Mesendoderm (in vitro differentiated cells): ENCODE data around the gene KLHL26.

Source experiments
- DNase-seq: peaks from one replicate; pipeline ENCODE4 v3.0.0; 2013
- H2AK5ac ChIP-seq: 2 replicates; pipeline ENCODE4 v1.6.1; 2013; ENCODE audit warnings: low read length, inconsistent platforms
- H2BK120ac ChIP-seq: 2 replicates; pipeline ENCODE4 v1.6.1; 2013; ENCODE audit warnings: low read depth, mild to moderate bottlenecking, low read length, moderate library complexity, mixed read lengths
- H2BK15ac ChIP-seq: replicated peaks from 2 replicates; pipeline ENCODE4 v1.6.1; 2013; ENCODE audit warnings: low read depth, mild to moderate bottlenecking, moderate library complexity
- H2BK5ac ChIP-seq: 2 replicates; pipeline ENCODE4 v1.6.1; 2013; ENCODE audit warnings: low read length, inconsistent platforms
- H3K18ac ChIP-seq: 2 replicates; pipeline ENCODE4 v1.6.1; 2013; ENCODE audit warnings: mild to moderate bottlenecking, low read length, mixed read lengths
- H3K23ac ChIP-seq: one replicate; pipeline ENCODE4 v1.6.1; 2013; ENCODE audit warnings: low read length
- H3K27ac ChIP-seq: 2 replicates; pipeline ENCODE4 v1.5.1; 2013; ENCODE audit warnings: low read depth, mild to moderate bottlenecking, inconsistent platforms, low read length, moderate library complexity
- H3K27me3 ChIP-seq: 2 replicates; pipeline ENCODE4 v1.6.1; 2013; ENCODE audit warnings: low read length, control low read depth, mild to moderate bottlenecking, inconsistent platforms; ENCODE audit not compliant: insufficient read depth, poor library complexity
- H3K36me3 ChIP-seq: 2 replicates; pipeline ENCODE4 v1.6.1; 2013; ENCODE audit warnings: low read length, inconsistent platforms; ENCODE audit not compliant: control insufficient read depth, insufficient read depth
- H3K4ac ChIP-seq: one replicate; pipeline ENCODE4 v1.6.1; 2013; ENCODE audit warnings: low read depth, mild to moderate bottlenecking, low read length, moderate library complexity
- H3K4me1 ChIP-seq: 2 replicates; pipeline ENCODE4 v1.6.1; 2013; ENCODE audit warnings: low read depth, low read length, inconsistent platforms; ENCODE audit not compliant: control insufficient read depth
- H3K4me2 ChIP-seq: 2 replicates; pipeline ENCODE4 v1.6.1; 2013; ENCODE audit warnings: low read length
- H3K4me3 ChIP-seq: 2 replicates; pipeline ENCODE4 v1.5.1; 2013; ENCODE audit warnings: mild to moderate bottlenecking, low read length
- H3K56ac ChIP-seq: one replicate; pipeline ENCODE4 v1.6.1; 2013; ENCODE audit warnings: low read length
- H3K79me1 ChIP-seq: 2 replicates; pipeline ENCODE4 v1.6.1; 2013; ENCODE audit warnings: low read length, inconsistent platforms
- H3K79me2 ChIP-seq: 2 replicates; pipeline ENCODE4 v1.6.1; 2013; ENCODE audit warnings: mild to moderate bottlenecking, low read length; ENCODE audit not compliant: control insufficient read depth, insufficient read depth
- H3K9ac ChIP-seq: 2 replicates; pipeline ENCODE4 v1.6.1; 2013; ENCODE audit warnings: low read length, inconsistent platforms
- H4K5ac ChIP-seq: one replicate; pipeline ENCODE4 v1.6.1; 2013; ENCODE audit warnings: low read length
- H4K8ac ChIP-seq: one replicate; pipeline ENCODE4 v1.6.1; 2013; ENCODE audit warnings: low read depth, mild to moderate bottlenecking, control low read depth, low read length, moderate library complexity
- WGBS: extraction: QIAGEN DNeasy Blood & Tissue Kit; methylation state at CpG from one replicate; pipeline ENCODE4 v1.1.7; 2013; ENCODE audit warnings: low lambda C conversion rate, missing lambda C conversion rate; ENCODE audit not compliant: insufficient coverage; ENCODE audit errors: extremely low coverage; 5-methylcytosine and 5-hydroxymethylcytosine counted together

Gene KLHL26

DNA sequence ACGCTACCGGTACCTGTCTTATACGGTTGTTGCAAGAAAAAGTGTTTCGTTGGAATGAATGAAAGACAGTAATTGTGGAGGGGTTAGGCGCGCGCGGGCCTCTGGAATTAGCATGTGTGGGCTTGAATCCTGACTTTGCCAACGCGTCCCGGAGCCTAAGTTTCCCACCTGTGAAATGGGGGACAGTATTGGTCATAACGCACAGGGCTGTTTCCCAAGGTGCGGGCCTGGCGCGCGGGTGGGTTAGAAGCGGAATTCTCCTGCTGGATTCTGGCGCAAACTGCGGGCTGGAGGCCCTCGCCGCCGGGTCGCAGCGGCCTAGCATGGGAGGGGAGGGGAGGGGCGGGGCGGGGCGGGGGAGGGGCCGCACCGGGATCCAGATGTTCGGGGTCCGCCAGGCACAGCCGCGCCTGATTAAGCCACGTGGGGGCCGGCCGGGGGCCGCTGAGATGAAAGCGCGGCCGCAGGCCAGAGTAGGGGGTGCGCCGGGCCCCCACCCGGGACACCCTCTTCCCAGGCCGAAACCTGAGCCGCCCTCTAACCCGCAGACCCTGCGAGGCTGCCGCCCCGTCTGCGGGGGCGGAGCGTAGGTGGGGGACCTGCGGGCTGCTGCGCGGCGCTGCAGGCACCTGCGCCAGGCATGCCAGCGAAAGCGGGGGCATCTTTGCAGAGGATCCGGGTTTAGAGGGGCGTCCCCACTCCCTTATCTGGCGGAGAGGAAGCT is 25.3 kb upstream of the KLHL26 start:
- DNase-seq, result peak; percentile 42
- H2AK5ac ChIP-seq, result no peak overlapping the region
- H2BK5ac ChIP-seq, result no peak overlapping the region
- H3K27ac ChIP-seq, result no peak overlapping the region
- peak overlapping the region; percentile 14 for H3K4me2 ChIP-seq
- H3K9ac ChIP-seq, result peak overlapping the region; percentile 28
- no peak overlapping the region for H2BK15ac ChIP-seq
- H4K8ac ChIP-seq, result no peak overlapping the region
- no peaks in the 10 kb centered on the region for H3K79me1 ChIP-seq
- H3K4me3 ChIP-seq, result no peak overlapping the region
- peaks cover 50% of the 10 kb centered on the region for H3K27me3 ChIP-seq
- H3K4ac ChIP-seq, result no peak overlapping the region
- no peak overlapping the region for H3K23ac ChIP-seq
- no peak overlapping the region for H3K18ac ChIP-seq
- no peaks in the 10 kb centered on the region for H3K79me2 ChIP-seq
- no peak overlapping the region for H2BK120ac ChIP-seq
- H3K56ac ChIP-seq, result peak overlapping the region; percentile 50
- WGBS, result no CpG with 5 or more reads among the region's 62 CpGs
- H3K4me1 ChIP-seq, result peaks cover 9% of the 10 kb centered on the region
- no peaks in the 10 kb centered on the region for H3K36me3 ChIP-seq
- no peak overlapping the region for H4K5ac ChIP-seq

DNA sequence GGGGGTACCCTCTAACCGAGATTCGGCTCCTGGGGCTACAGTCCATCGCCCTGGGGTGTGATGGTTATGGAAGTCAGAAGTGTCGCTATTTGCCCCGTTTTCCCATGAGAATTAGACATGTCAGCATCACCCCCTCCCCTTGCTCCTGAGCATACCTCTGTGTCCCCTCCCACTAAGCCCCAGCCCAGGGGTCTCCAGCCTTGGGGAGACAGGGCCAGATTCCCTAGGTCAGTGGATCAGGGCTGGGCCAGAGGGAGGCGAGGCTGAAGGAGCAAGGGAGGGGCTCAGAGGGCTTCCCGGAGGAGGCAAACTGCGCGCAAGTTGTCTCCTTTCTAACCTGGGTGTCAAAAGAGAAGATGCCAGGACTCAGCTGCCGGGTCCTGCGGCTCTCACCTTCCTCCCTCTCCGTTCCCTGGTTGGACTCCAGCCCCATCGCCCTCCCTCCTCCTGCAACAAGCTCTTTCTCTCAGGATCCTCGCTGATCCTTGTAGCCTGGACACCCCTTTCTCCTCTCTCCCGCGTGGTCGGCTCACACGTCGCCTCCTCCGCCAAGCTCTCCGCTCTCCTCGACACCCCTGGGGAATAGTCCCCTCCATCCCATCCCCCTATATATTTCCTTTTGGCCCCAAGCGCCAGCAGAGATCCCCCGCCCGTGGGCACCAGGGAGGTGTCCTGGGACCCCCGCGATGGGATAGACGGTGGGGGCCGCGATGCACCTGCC is 24.6 kb upstream of the KLHL26 start:
- Histone ChIP-seq H3K36me3 (no peaks in the 10 kb centered on the region), H3K18ac (no peak overlapping the region), H3K9ac (no peak overlapping the region), H2BK15ac (no peak overlapping the region), H3K56ac (peak overlapping the region; percentile 25), H4K5ac (no peak overlapping the region), H3K4me2 (peak overlapping the region; percentile 25), H3K23ac (no peak overlapping the region), H2BK120ac (no peak overlapping the region), H3K4me3 (no peak overlapping the region), H2BK5ac (no peak overlapping the region), H3K4ac (no peak overlapping the region), H3K79me2 (no peaks in the 10 kb centered on the region), H3K27ac (no peak overlapping the region), H2AK5ac (no peak overlapping the region), H4K8ac (no peak overlapping the region), H3K4me1 (peaks cover 9% of the 10 kb centered on the region), H3K27me3 (peaks cover 49% of the 10 kb centered on the region), H3K79me1 (no peaks in the 10 kb centered on the region)
- DNase-seq, result no peak
- no CpG with 5 or more reads among the region's 30 CpGs for WGBS

DNA sequence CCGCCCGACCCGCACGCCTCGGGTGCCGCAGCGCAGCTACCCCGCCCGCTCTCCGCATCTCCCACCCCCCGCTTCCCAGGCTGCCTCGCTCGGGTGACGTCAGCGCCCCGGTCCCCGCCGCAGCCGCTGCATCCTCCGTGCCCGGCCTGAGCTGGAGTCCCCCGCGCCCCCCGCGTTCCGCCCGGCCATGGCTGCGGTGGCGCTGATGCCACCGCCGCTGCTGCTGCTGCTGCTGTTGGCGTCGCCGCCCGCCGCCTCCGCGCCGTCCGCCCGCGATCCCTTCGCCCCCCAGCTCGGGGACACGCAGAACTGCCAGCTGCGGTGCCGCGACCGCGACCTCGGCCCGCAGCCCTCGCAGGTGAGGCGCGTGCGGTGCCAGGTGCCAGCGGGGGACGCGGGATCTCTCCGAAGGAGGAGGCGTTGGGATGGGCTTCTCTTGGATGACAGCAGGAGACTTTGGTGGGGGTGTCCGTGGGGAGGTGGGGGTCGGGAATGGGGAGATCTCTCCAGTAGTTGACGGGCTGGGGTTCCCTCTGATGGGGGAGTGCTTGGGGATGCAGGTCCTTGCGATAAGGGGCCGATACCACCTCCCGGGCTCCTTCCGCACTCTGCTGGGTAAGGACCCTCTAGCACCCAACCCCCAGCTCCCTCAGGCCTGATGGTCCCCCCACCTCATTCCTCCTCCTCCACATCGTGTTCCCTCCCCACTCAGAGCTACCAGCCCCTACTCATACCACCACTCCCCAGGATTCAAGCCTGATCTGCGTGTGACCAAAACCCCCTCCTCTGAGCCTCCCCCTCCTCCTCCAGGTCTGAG is 23.8 kb upstream of the KLHL26 start, which contains the start of gene TMEM59L:
Gene TMEM59L (plus strand): TSS at position 99 of the 817 bp plus-strand sequence. CDS start 89 bp downstream, at position 188.
- no peak within 1 kb of the TSS for H4K8ac ChIP-seq
- no peak within 1 kb of the TSS for H3K4me3 ChIP-seq
- peaks cover 42% of the 10 kb centered on the region for H3K27me3 ChIP-seq
- H3K27ac ChIP-seq, result no peak within 1 kb of the TSS
- no peak within 1 kb of the TSS for H3K23ac ChIP-seq
- WGBS, result no CpG with 5 or more reads among the region's 70 CpGs
- peak within 1 kb of the TSS; percentile 16 for H3K9ac ChIP-seq
- H2AK5ac ChIP-seq, result no peak within 1 kb of the TSS
- no peak within 1 kb of the TSS for H2BK120ac ChIP-seq
- no peaks in the 10 kb centered on the region for H3K79me2 ChIP-seq
- H3K56ac ChIP-seq, result peak within 1 kb of the TSS; percentile 67
- H2BK5ac ChIP-seq, result no peak within 1 kb of the TSS
- peaks cover 9% of the 10 kb centered on the region for H3K4me1 ChIP-seq
- no peak for DNase-seq
- H2BK15ac ChIP-seq, result no peak within 1 kb of the TSS
- H3K4me2 ChIP-seq, result peak within 1 kb of the TSS; percentile 61
- H3K36me3 ChIP-seq, result no peaks in the 10 kb centered on the region
- H4K5ac ChIP-seq, result no peak within 1 kb of the TSS
- no peaks in the 10 kb centered on the region for H3K79me1 ChIP-seq
- H3K4ac ChIP-seq, result no peak within 1 kb of the TSS
- no peak within 1 kb of the TSS for H3K18ac ChIP-seq

DNA sequence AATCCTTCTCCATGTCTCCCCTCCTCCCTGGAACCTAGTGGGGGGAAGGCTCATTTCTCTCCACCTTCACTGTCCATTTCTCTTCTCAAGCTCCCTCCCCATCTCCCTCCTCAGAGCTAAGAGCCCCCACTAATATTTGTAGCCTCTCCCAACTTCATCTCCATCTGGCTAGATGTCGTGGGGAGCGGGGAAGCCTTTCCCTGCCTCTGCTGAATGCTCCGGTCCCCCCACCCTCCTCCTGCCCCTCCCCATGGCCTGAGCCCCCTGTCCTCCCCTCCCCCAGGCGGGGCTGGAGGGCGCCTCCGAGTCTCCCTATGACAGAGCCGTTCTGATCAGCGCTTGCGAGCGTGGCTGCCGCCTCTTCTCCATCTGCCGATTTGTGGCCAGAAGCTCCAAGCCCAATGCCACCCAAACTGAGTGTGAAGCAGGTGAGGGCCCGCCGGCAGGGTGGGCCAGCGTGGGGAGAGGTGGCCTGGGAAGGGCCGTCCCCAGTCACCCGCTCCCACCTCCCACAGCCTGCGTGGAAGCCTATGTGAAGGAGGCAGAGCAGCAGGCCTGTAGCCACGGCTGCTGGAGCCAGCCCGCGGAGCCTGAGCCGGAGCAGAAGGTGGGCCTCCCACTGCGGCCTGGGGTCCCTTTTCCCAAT is 23.1 kb upstream of the KLHL26 start:
- Histone ChIP-seq H3K79me1 (no peaks in the 10 kb centered on the region), H2BK5ac (no peak overlapping the region), H3K27ac (no peak overlapping the region), H3K4me3 (no peak overlapping the region), H2BK15ac (no peak overlapping the region), H2AK5ac (no peak overlapping the region), H4K8ac (no peak overlapping the region), H3K36me3 (no peaks in the 10 kb centered on the region), H4K5ac (no peak overlapping the region), H2BK120ac (no peak overlapping the region), H3K4me2 (no peak overlapping the region), H3K27me3 (peaks cover 35% of the 10 kb centered on the region), H3K9ac (no peak overlapping the region), H3K56ac (peak overlapping the region; percentile 59), H3K23ac (no peak overlapping the region), H3K79me2 (no peaks in the 10 kb centered on the region), H3K18ac (no peak overlapping the region), H3K4ac (no peak overlapping the region), H3K4me1 (peaks cover 6% of the 10 kb centered on the region)
- no peak for DNase-seq
- no CpG with 5 or more reads among the region's 23 CpGs for WGBS

DNA sequence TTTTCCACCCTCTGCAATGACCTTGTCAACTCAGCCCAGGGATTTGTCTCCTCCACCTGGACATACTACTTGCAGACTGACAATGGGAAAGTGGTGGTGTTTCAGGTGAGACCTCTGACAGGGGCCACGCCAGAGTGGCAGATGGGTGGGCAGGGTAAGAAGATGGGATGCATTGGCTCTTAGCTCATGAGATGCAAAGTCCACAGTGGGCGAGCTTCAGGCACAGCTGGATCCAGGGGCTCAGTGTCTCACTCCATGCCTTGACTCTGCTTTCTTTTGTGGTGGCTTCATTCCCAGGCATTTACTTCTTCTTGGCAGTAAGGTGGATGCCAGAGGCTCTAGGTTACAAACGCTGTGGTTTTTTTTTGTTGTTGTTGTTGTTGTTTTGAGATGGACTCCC is 20.8 kb upstream of the KLHL26 start:
- Histone ChIP-seq H2BK120ac (no peak overlapping the region), H2AK5ac (no peak overlapping the region), H3K79me1 (no peaks in the 10 kb centered on the region), H3K56ac (no peak overlapping the region), H4K8ac (no peak overlapping the region), H3K4me3 (no peak overlapping the region), H3K36me3 (no peaks in the 10 kb centered on the region), H3K4me2 (no peak overlapping the region), H3K9ac (no peak overlapping the region), H2BK15ac (no peak overlapping the region), H4K5ac (no peak overlapping the region), H3K27me3 (peaks cover 22% of the 10 kb centered on the region), H2BK5ac (no peak overlapping the region), H3K4me1 (peaks cover 3% of the 10 kb centered on the region), H3K18ac (no peak overlapping the region), H3K4ac (no peak overlapping the region), H3K79me2 (no peaks in the 10 kb centered on the region), H3K23ac (no peak overlapping the region), H3K27ac (no peak overlapping the region)
- DNase-seq, result no peak
- WGBS, result no CpG with 5 or more reads among the region's 3 CpGs
